ENCODE data around the gene NRL.

The NRL gene

DNA sequence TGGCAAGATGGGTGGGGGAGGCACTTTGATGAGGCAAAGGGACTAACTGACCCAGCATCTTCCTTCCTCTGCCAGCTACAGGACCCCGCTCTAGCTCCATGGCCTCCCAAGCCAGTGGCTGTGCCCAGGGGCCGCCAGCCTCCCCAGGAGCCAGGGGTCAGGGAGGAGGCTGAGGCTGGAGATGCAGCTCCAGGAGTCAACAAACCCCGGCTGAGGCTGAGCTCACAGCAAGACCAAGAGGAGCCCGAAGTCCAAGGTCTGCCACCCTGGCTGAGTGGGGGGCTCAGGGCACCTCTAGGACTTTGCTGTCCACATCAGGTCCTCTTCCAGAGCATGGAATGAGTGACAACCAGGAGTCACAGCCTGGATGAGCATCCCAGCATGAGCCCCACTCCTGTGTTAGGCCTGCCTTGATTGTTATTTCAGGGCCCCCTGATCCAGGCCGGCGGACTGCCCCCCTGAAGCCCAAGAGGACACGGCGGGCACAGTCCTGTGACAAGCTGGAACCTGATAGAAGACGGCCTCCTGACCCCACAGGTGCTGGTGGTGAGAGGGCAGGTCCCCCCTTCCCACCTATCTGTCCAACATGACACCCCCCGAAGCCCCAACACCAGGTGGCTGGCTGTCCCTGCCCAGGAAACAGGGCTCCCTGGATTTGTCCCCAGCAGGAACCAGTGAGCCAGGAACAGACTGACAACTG is 45.9 kb downstream of the NRL start:
- no peak overlapping the region for H3K4me2 ChIP-seq
- H3K36me3 ChIP-seq (ENCODE audit: insufficient read depth): no peaks in the 10 kb centered on the region
- H3K4me1 ChIP-seq (ENCODE audit: low read depth, poor library complexity, severe bottlenecking): no peaks in the 10 kb centered on the region
- no peaks in the 10 kb centered on the region for H3K27me3 ChIP-seq (ENCODE audit: insufficient read depth, low read depth)
- no peak overlapping the region for H3K27ac ChIP-seq
- TF ChIP-seq, protein P1, sequence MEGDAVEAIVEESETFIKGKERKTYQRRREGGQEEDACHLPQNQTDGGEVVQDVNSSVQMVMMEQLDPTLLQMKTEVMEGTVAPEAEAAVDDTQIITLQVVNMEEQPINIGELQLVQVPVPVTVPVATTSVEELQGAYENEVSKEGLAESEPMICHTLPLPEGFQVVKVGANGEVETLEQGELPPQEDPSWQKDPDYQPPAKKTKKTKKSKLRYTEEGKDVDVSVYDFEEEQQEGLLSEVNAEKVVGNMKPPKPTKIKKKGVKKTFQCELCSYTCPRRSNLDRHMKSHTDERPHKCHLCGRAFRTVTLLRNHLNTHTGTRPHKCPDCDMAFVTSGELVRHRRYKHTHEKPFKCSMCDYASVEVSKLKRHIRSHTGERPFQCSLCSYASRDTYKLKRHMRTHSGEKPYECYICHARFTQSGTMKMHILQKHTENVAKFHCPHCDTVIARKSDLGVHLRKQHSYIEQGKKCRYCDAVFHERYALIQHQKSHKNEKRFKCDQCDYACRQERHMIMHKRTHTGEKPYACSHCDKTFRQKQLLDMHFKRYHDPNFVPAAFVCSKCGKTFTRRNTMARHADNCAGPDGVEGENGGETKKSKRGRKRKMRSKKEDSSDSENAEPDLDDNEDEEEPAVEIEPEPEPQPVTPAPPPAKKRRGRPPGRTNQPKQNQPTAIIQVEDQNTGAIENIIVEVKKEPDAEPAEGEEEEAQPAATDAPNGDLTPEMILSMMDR (conservative IDR thresholded peaks at IDR 0.05; ENCODE audit: low read depth, low read length): no peak
- H2AFZ ChIP-seq (ENCODE audit: low read depth): no peak overlapping the region
- H3K9ac ChIP-seq: no peak overlapping the region
- H3K79me2 ChIP-seq (ENCODE audit: insufficient read depth, low read depth): no peaks in the 10 kb centered on the region
- H4K20me1 ChIP-seq (ENCODE audit: insufficient read depth): no peaks in the 10 kb centered on the region
- no peak overlapping the region for H3K4me3 ChIP-seq (IDR thresholded peaks at IDR 0.05; ENCODE audit: insufficient read depth, low read depth, low read length)

DNA sequence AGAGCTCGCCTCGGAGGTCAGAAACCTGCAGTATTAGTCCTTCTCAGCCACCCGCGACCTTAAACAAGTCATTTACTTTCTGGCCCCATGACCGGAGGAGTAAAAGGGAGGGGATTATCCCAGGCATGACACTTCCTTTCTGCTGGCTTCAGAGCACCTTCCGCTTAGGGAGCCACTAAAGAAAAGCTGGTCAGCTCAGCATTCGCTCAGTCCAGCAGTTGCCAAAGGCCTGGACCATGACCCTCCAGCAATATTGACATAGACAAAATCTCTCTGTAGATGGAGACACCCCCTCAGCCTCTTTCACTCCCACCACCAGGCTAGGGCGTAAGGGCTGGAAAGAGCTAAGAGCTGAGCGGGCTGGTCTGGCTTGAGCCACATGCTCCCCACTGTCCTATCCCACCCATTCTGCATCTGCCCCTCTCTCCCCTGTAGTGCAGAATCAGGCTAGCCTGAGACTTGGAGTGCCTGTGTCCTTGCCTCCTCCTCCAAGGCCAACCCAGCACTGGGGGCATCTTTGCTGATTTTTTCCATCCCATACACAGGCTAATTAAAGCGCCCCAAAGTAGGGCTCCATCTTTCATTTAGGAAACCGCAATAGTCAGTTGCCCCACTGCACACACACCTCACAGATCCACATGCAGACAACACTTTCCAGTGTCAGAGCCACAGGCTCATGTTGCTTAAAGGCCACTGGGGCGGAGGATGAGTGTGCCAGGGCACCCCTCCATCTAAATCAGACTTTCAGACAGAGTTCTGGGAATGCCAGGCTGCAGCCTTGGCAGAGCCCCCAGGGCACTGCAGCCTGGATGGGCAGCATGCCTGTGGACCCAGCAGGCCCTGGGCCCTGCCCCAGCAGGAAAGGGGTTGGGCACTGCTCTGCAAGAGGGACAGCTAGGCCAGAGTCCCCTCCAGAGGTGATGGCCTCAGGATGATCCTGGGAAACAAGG is 47.3 kb downstream of the NRL start:
- no peaks in the 10 kb centered on the region for H3K36me3 ChIP-seq (ENCODE audit: insufficient read depth)
- no peaks in the 10 kb centered on the region for H3K79me2 ChIP-seq (ENCODE audit: insufficient read depth, low read depth)
- no peak overlapping the region for H3K4me2 ChIP-seq
- TF ChIP-seq, protein P1 (conservative IDR thresholded peaks at IDR 0.05; ENCODE audit: low read depth, low read length): no peak
- no peak overlapping the region for H2AFZ ChIP-seq (ENCODE audit: low read depth)
- H3K4me3 ChIP-seq (IDR thresholded peaks at IDR 0.05; ENCODE audit: insufficient read depth, low read depth, low read length): no peak overlapping the region
- no peak overlapping the region for H3K9ac ChIP-seq
- H3K27ac ChIP-seq: no peak overlapping the region
- H3K4me1 ChIP-seq (ENCODE audit: low read depth, poor library complexity, severe bottlenecking): no peaks in the 10 kb centered on the region
- H4K20me1 ChIP-seq (ENCODE audit: insufficient read depth): no peaks in the 10 kb centered on the region
- no peaks in the 10 kb centered on the region for H3K27me3 ChIP-seq (ENCODE audit: insufficient read depth, low read depth)

DNA sequence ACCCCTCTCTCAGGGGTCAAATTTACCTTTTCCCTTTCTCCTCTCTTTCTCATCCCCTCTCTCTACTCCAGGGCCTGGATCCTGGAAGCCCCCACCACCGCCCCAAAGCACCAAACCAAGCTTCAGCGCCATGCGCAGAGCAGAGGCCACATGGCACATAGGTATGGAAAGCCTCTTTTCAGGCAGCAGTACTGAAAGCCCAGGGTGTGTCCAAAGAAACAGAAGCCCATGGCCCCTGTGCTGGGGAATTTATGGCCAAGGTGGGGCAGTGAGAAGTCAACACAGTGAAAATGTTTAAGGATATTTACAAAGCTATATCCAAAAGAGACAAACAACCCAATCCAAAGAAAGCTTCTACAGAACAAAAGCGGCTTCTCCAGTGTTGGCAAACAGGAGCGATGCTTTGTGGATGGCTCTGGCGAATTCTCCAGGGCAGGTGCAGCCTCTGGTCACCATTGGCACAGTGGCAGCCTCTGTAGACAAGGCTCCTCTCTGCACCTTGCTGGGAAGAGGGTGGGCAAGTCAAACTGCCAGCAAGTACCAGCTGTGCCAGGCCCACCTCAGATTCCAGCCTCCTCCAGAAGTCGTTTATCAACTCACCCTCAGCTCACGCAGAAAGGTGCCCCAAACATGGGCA is 48.1 kb downstream of the NRL start:
- no peak overlapping the region for H3K4me3 ChIP-seq (IDR thresholded peaks at IDR 0.05; ENCODE audit: insufficient read depth, low read depth, low read length)
- no peak overlapping the region for H2AFZ ChIP-seq (ENCODE audit: low read depth)
- H4K20me1 ChIP-seq (ENCODE audit: insufficient read depth): no peaks in the 10 kb centered on the region
- H3K27ac ChIP-seq: no peak overlapping the region
- H3K36me3 ChIP-seq (ENCODE audit: insufficient read depth): no peaks in the 10 kb centered on the region
- no peak overlapping the region for H3K9ac ChIP-seq
- no peaks in the 10 kb centered on the region for H3K27me3 ChIP-seq (ENCODE audit: insufficient read depth, low read depth)
- TF ChIP-seq, protein P1 (conservative IDR thresholded peaks at IDR 0.05; ENCODE audit: low read depth, low read length): no peak
- no peaks in the 10 kb centered on the region for H3K4me1 ChIP-seq (ENCODE audit: low read depth, poor library complexity, severe bottlenecking)
- H3K79me2 ChIP-seq (ENCODE audit: insufficient read depth, low read depth): no peaks in the 10 kb centered on the region
- no peak overlapping the region for H3K4me2 ChIP-seq

DNA sequence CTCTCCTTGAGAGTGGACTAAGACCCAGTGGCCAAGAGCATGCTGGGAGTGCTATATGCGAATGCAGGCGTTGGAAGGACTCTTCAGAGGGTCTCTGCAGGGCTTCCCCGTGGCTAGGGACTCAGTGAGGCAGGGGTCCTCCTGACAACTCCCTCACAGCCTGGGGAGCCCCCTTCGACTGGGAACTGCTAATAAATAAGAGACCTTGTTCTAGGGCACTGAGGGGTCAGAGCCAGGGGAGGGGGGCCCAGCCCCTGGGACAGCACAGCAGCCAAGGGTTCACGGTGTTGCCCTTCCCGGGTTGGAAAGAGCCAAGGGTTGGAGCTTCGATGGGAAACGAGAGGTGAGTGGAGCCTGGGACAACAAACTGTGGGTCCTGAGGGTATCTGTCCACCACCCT is 49.3 kb downstream of the NRL start:
- no peak overlapping the region for H3K4me3 ChIP-seq (IDR thresholded peaks at IDR 0.05; ENCODE audit: insufficient read depth, low read depth, low read length)
- no peaks in the 10 kb centered on the region for H3K36me3 ChIP-seq (ENCODE audit: insufficient read depth)
- no peaks in the 10 kb centered on the region for H3K79me2 ChIP-seq (ENCODE audit: insufficient read depth, low read depth)
- TF ChIP-seq, protein P1 (conservative IDR thresholded peaks at IDR 0.05; ENCODE audit: low read depth, low read length): no peak
- H3K4me1 ChIP-seq (ENCODE audit: low read depth, poor library complexity, severe bottlenecking): no peaks in the 10 kb centered on the region
- no peak overlapping the region for H2AFZ ChIP-seq (ENCODE audit: low read depth)
- H3K4me2 ChIP-seq: no peak overlapping the region
- H3K27ac ChIP-seq: no peak overlapping the region
- no peaks in the 10 kb centered on the region for H4K20me1 ChIP-seq (ENCODE audit: insufficient read depth)
- no peak overlapping the region for H3K9ac ChIP-seq
- H3K27me3 ChIP-seq (ENCODE audit: insufficient read depth, low read depth): no peaks in the 10 kb centered on the region

Measured in KMS-11 (cell line).